ENCODE data around the gene KLHL2.
A peak's percentile ranks its signal among the peaks of the same experiment; 100 is the strongest.

KLHL2 gene

DNA sequence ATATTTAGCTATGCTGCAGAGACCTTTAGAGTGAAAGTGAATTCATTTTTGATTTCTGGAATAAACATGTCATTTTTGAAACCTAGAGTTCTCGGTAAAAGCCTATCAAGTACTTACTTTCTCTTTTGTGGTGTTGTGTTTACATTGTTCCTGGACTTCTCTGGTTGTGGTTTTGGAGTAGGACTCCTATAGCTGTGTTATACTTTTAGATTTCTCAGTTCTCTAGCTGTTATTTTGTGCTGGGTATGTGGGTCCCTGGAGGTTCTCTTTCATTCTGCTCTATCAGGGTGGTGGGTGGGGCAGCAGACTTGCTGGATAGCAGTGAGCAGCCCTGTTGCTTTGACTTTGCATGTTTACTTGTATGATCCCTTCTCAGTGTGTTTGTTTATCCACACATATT is 94.5 kb downstream of the KLHL2 start:
- TF ChIP-seq, protein P1, sequence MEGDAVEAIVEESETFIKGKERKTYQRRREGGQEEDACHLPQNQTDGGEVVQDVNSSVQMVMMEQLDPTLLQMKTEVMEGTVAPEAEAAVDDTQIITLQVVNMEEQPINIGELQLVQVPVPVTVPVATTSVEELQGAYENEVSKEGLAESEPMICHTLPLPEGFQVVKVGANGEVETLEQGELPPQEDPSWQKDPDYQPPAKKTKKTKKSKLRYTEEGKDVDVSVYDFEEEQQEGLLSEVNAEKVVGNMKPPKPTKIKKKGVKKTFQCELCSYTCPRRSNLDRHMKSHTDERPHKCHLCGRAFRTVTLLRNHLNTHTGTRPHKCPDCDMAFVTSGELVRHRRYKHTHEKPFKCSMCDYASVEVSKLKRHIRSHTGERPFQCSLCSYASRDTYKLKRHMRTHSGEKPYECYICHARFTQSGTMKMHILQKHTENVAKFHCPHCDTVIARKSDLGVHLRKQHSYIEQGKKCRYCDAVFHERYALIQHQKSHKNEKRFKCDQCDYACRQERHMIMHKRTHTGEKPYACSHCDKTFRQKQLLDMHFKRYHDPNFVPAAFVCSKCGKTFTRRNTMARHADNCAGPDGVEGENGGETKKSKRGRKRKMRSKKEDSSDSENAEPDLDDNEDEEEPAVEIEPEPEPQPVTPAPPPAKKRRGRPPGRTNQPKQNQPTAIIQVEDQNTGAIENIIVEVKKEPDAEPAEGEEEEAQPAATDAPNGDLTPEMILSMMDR (IDR thresholded peaks at IDR 0.05; ENCODE audit: low read depth, low read length), result no peak
- H3K4me3 ChIP-seq (ENCODE audit: low read depth, low read length), result peak overlapping the region; percentile 29

DNA sequence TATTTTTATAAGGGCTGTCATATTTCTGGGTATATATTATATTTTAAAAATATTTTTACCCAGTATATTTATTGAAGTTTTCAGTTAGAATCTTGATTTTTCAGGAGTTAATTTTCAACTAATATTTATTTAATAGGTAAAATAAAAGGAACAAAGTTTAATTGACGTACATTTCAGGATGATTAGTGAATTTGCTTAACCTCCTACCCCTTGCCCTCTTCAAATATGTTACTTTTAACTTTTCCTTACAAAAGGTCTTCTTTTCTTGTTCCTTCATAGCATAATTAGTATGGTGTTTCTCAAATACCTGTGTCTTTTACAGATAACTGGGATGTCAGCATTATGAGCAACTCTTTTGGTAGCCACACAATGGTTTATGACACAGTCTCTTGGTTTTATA is 95.3 kb downstream of the KLHL2 start:
- TF ChIP-seq, protein P1 (IDR thresholded peaks at IDR 0.05; ENCODE audit: low read depth, low read length), result no peak
- H3K4me3 ChIP-seq (ENCODE audit: low read depth, low read length), result no peak overlapping the region

DNA sequence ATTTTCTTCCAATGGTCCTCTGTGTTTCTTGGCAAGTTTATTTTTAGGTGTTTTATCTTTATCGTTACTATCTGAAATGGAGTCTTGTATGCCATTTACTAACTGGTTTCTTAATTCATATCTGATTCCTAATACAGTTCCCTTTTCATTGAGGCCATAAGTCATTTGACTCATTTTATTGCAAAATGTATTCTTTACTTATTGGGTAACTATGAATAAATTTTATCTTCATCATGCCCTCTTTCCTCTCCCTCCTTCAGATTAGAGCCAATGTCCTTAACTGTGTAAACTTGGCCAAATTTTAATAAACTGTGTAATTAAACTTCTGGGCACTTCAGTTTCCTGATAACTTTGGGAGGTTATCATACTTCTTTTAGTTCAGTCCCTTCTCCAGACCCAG is 100.8 kb downstream of the KLHL2 start:
- TF ChIP-seq, protein P1 (IDR thresholded peaks at IDR 0.05; ENCODE audit: low read depth, low read length), result no peak
- no peak overlapping the region for H3K4me3 ChIP-seq (ENCODE audit: low read depth, low read length)

DNA sequence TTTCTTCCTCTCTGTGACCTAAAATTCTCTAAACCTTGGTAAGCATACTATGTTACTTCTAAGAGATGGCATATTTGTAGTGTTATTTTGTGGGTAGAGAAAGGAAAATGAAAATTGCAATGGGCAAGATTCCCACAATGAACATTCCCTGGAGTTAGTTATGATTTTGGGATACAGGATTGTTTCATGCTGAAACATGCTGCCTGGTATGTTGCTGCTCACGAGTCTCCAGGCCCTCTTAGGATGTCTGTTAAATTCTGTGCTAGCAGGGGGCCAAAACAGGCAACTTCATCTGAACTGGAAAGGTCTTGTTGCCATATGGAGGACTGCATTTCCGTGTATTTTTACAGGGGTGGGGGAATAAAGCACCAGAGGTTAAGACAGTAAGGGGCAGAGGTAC is 101.2 kb downstream of the KLHL2 start:
- TF ChIP-seq, protein P1 (IDR thresholded peaks at IDR 0.05; ENCODE audit: low read depth, low read length), result no peak
- H3K4me3 ChIP-seq (ENCODE audit: low read depth, low read length), result no peak overlapping the region

DNA sequence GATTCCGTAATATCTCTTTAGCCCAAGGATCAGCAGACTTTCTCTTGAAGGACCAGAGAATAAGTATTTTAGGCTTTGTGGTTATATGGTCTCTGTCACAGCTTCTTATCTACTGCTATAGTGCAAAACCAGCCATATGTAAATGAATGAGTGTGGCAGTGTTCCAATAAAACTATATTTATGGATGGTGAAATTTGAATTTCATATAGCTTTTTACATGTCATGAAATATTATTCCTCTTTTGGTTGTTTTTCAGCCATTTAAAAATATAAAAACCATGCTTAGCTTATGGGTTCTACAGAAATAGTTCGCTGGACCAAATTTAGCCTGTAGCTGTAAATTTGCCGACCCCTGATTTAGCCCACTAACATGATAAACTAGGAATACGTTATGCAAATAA is 102.1 kb downstream of the KLHL2 start:
- TF ChIP-seq, protein P1 (IDR thresholded peaks at IDR 0.05; ENCODE audit: low read depth, low read length), result no peak
- no peak overlapping the region for H3K4me3 ChIP-seq (ENCODE audit: low read depth, low read length)

DNA sequence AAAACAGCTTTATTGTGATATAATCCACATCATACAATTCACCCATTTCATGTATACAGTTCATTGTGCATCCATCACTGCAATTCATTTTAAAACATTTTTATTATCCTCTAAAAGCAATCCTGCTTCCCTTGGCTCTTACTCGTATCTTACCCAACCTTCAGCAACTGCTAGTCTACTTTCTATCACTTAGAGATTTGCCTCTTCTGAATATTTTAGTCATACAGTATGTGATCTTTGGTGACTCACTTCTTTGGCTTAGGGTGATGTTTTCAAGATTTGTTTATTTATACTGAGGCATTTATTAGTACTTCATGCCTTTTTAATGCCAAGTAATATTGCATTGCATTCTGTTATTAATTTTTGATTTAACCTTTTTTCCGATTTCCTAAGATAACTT is 105.1 kb downstream of the KLHL2 start:
- no peak overlapping the region for H3K4me3 ChIP-seq (ENCODE audit: low read depth, low read length)
- TF ChIP-seq, protein P1 (IDR thresholded peaks at IDR 0.05; ENCODE audit: low read depth, low read length), result no peak

DNA sequence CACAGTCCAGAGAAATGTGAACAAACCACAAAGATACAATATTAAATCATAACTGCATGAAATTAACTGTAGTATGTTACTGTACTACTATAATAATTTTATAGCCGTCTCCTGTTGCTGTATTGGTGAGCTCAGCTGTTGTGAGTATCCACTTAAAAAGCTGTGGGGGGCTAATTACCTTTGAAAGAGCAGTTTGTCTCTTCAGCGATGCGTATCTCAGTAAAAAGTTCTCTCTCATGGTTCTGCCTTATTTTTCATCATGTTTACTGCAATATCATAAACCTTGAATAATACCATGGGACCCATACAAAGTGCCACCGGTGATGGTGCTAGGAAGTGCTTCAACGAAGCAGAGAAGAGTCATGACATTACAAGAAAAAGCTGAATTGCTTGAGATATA is 111.7 kb downstream of the KLHL2 start:
- TF ChIP-seq, protein P1 (IDR thresholded peaks at IDR 0.05; ENCODE audit: low read depth, low read length), result no peak
- H3K4me3 ChIP-seq (ENCODE audit: low read depth, low read length), result no peak overlapping the region
